ENCODE measurements around the gene CNTNAP2.

DNA sequence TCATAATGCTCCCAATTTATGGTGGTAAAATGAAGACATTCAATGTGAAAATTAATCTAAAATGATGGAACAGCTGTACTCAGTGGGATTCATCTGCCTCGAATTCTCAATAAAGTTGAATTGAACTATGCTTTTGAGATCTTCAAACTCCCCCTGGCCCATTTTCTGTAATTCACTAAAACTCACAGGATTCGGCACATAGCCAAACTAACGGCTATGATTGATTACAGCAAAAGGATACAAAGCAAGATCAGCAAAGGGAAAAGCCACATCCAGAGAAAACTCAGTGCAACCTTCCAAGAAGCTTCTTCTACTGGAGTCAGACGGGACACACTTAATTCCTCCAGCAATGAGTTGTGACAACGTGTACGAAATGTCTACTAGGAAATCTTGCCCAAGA is 307.5 kb downstream of the CNTNAP2 start:
- TF ChIP-seq, protein P1, sequence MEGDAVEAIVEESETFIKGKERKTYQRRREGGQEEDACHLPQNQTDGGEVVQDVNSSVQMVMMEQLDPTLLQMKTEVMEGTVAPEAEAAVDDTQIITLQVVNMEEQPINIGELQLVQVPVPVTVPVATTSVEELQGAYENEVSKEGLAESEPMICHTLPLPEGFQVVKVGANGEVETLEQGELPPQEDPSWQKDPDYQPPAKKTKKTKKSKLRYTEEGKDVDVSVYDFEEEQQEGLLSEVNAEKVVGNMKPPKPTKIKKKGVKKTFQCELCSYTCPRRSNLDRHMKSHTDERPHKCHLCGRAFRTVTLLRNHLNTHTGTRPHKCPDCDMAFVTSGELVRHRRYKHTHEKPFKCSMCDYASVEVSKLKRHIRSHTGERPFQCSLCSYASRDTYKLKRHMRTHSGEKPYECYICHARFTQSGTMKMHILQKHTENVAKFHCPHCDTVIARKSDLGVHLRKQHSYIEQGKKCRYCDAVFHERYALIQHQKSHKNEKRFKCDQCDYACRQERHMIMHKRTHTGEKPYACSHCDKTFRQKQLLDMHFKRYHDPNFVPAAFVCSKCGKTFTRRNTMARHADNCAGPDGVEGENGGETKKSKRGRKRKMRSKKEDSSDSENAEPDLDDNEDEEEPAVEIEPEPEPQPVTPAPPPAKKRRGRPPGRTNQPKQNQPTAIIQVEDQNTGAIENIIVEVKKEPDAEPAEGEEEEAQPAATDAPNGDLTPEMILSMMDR (IDR thresholded peaks at IDR 0.05): no peak
- TF ChIP-seq POLR2A (IDR thresholded peaks at IDR 0.05): no peak

All from lower leg skin (tissue), 3 donors.